SW480 (cell line): Measurements from ENCODE around the gene CACNA1A.

Experiments used
- DNase-seq: peaks from one replicate; pipeline ENCODE4 v3.0.0-alpha.2; 2016; ENCODE audit warnings: low spot score

Gene CACNA1A

GRCh38 chr19:13309864-13310263, 196.4 kb downstream of the CACNA1A start:
- no peak for DNase-seq

- no peak for DNase-seq
Observed at GRCh38 chr19:13303381-13304129, 202.7 kb downstream of the CACNA1A start.

GRCh38 chr19:13302526-13303270, 203.6 kb downstream of the CACNA1A start:
- peak; percentile 6 for DNase-seq

- no peak for DNase-seq
Observed at GRCh38 chr19:13301627-13302334, 204.5 kb downstream of the CACNA1A start.

DNA sequence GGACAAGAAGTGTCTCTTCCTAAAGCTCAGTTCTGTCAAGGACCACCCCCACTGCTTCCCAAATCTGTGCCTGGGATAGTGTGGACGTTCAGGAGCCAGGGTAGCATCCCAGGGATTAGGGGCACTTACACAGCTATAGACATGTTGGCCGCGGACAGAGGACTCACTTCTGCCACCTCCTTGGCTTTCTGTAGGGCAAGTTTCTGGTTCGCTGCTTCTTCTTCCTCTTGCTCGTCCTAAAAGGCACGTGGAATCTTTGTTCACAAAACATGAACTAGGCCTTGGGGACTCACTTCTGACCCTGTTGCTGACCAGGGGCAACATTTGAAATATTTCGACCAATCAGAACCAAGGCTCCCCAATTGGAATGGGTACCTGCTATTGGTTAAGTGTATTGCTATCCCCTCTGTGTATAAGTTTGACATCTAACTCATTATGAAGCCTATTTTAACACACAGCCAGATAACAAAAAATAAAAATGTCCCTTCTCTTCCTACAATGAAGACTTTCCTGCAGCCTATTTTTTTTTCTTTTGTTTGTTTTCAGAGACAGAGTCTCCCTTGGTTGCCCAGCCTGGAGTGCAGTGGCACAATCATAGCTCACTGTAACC, 205.8 kb downstream of the CACNA1A start:
- no peak for DNase-seq

DNA sequence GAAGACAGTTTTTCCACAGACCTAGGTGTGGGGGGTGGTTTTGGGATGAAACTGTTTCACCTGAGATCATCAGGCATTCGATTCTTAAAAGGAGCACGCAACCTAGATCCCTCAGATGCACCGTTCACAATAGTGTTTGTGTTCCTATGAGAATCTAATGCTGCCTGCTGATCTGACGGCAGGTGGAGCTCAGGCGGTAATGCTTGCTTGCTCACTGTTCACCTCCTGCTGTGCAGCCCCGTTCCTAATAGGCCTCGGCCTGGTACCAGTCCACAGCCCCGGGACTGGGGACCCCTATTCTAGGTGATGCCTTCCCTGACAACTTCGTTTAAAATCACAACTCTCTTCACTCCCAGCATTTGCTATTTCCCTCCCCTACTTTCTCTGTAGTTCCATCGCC, 206.4 kb downstream of the CACNA1A start:
- no peak for DNase-seq

- DNase-seq = no peak
Observed at GRCh38 chr19:13298565-13299481, 207.5 kb downstream of the CACNA1A start.

DNA sequence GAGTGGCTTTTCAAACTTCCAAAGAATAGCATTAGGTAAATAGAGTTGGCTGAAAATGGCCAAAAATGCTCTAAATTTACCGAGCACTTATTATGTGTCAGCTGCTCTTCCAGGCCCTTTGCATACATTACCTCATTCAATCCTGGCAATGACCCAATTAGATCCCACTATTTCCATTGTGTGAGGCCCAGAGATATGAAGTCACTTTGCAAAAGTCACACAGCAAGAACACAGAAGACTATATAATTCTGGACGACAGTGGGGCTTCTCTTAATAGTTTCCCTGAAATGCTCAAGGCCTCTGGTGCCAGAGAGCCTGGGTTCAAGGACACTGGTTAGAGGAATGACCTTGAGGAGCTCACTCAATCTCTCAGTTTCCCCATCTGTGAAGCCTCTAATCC, 209.3 kb downstream of the CACNA1A start:
- DNase-seq = no peak

GRCh38 chr19:13294812-13295567, 211.3 kb downstream of the CACNA1A start:
- DNase-seq = no peak

DNA sequence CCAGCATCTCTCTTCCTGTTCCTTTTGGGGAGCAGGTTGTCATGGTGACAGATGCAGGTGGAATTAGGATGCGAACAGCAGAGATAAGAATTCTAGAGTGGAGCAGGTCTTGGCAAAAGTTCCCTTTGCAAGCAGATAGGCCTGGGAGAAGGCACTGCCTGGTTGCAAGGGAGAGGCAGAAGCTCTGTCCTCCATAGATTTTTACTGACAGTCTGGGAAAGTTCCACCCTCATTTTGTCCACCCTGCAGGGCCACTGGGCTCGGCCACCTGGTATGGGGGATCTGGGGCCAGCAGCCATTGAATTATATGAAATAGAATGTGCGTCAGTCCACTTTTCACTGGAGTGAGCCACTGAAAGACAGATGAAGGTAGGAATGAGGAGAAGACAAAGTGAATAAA, 214.4 kb downstream of the CACNA1A start:
- no peak for DNase-seq

GRCh38 chr19:13290741-13291140, 215.5 kb downstream of the CACNA1A start:
- DNase-seq = no peak

DNA sequence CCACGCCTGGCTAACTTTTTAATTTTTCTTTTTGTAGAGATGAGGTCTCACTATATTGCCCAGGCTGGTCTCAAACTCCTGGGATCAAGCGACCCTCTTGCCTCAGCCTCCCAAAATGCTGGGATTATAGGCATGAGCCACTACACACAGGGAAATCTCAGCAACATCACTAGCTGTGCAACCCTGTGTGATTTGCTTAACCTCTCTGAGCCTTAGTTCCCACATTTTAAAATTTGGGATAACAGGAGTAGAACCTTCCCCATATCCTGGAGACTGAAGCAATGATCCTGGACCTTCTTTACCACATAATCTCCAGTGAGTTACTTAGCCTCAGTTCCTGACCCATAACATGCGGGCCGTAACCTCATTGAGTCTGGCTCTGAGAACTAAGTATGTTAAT, 217.0 kb downstream of the CACNA1A start:
- no peak for DNase-seq

DNA sequence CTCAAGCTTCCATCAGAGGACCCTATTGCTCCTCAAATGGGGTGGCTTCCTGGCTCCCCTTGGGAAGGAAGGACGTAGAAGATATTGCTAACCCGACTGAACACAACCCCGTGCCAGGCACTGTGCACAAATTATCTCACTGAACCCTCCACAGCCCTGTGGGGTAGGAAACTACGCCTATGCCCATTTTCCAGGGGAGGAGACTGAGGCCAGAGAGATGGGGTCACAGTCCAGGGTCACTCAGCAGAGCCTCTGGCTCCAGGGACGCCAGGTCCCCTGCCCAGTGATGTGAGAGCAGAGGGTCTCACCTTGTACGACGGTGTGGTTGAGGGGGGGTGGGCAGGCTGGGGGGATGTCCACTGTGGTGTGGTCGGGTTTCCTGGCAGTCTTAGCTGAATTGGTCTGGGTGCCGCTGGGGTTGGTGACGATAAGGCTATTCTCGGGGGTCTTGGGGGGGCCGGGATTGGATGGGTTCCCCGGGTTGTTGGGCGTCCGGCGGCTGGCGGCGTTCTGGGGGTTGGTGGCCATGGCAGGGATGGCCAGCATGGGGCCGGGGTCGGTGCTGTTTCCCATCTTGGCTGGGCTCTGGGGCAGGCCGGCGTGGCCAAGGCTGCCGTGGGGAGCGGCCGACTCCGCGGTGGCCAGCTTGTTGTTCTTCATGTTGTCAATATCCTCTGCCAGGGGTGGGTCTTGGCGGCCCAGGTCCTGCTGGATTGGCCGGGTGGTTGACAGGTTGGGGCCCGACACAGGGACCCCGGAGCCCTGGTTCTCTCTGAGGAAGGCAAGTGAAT, 219.9 kb downstream of the CACNA1A start:
- no peak for DNase-seq

DNA sequence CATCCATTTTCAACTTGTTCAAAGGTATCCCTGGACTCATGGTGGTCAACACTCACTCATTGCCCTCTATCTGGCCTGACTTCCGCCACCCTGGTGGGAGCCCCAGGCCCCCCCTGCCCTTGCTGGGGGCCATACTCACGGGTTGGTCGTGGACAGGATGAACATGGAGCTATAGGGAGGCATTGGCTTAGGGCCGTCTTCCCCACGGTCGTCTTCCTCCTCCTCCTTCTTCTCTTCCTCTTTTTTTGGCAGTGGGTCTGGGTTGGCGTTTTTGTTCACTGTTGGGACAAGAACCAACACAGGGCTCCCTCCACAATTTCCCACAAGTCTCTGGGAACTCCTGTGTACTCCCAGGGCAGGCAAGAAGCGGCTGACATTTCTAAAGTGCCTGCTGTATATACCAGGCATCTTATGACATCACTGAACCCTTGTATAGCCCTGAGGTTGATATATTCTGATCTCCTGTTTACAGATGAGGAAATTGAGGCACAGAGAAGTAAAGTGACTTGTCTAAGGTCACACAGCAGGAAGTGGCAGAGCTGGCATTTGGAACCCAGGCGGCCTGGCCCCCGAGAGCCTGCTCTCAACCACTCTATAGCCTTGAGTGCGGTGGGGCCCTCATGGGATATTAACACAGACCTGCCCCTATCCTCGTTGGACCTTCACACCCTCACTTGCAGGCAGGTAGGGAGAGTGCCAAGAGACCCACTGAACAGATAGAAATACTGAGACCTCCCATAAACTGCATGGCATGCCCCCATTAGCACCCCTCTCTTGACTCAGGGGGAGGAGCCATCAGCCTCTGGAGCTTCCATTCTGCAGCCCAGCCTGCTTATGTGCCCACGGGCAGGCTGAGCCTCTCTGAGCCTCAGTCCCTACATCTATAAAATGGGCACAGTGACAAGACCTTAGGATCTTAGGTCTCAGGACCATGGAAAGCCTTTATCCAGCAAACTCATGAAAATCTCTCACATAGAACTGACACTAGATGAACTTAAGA, 221.1 kb downstream of the CACNA1A start:
- DNase-seq = no peak

DNA sequence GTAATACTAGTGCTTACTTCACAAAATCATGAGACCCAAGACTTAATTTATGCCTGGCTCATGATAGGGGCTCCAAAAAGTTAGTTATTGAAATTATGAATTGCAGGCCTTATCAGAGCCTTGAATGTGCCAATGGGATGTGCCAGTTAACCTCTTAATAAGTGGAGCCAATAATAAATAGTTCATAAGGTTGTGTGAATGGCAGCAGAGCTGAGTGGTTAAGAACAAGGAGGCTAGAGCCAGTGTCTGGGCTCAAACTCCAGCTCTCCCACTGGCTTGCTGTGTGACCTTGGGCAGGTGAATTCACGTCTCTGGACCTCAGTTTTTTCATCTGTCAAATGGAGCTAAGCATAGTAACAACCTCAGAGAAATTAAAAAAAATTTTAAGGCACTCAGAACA, 222.4 kb downstream of the CACNA1A start:
- no peak for DNase-seq

GRCh38 chr19:13282486-13283065, 223.7 kb downstream of the CACNA1A start:
- no peak for DNase-seq

- DNase-seq = no peak
Observed at GRCh38 chr19:13281567-13282291, 224.6 kb downstream of the CACNA1A start.
